ENCODE results near the gene SLC25A46.

Gene SLC25A46

DNA sequence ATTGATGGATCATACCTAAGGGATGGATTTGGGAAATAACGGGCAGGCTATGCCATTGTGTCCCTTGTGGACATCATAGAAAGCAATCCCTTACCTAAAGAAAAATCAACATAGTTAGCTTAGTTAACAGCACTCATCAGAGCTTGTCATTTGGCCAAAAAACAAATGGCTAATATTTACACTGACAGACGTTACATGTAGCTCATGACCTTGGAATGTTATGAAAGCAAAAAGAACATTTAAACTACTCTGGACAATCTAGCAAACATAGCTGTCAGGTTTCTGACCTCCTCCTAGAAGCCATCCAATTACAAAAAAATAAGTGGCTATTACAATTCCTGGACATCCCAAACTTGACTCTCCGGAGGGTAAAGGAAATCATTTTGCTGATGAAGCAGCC is 36.1 kb upstream of the SLC25A46 start:
- Histone ChIP-seq H3K27me3 (ENCODE audit: low read length) (no peaks in the 10 kb centered on the region), H3K27ac (ENCODE audit: low read depth, low read length) (no peak overlapping the region), H3K9me3 (ENCODE audit: insufficient read depth, low read length) (no peaks in the 10 kb centered on the region), H2AFZ (ENCODE audit: low read depth, low read length, severe bottlenecking) (no peak overlapping the region), H3K79me2 (ENCODE audit: insufficient read depth, low read length) (no peaks in the 10 kb centered on the region), H3K36me3 (ENCODE audit: low read length) (no peaks in the 10 kb centered on the region), H3K9me2 (replicated peaks; ENCODE audit: insufficient read depth, low read length) (no peaks in the 10 kb centered on the region; the same call in 1 of the 2 replicates), H3K9ac (ENCODE audit: low read length) (no peak overlapping the region), H3F3A (ENCODE audit: insufficient read depth) (no peaks in the 10 kb centered on the region), H3K4me3 (ENCODE audit: insufficient read depth, low read length, poor library complexity, severe bottlenecking) (no peak overlapping the region), H4K20me1 (ENCODE audit: low read depth, low read length) (no peaks in the 10 kb centered on the region), H3K4me2 (ENCODE audit: low read depth, low read length, poor library complexity, severe bottlenecking) (no peak overlapping the region)
- TF ChIP-seq, protein P1, sequence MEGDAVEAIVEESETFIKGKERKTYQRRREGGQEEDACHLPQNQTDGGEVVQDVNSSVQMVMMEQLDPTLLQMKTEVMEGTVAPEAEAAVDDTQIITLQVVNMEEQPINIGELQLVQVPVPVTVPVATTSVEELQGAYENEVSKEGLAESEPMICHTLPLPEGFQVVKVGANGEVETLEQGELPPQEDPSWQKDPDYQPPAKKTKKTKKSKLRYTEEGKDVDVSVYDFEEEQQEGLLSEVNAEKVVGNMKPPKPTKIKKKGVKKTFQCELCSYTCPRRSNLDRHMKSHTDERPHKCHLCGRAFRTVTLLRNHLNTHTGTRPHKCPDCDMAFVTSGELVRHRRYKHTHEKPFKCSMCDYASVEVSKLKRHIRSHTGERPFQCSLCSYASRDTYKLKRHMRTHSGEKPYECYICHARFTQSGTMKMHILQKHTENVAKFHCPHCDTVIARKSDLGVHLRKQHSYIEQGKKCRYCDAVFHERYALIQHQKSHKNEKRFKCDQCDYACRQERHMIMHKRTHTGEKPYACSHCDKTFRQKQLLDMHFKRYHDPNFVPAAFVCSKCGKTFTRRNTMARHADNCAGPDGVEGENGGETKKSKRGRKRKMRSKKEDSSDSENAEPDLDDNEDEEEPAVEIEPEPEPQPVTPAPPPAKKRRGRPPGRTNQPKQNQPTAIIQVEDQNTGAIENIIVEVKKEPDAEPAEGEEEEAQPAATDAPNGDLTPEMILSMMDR (IDR thresholded peaks at IDR 0.05; ENCODE audit: insufficient read depth, low read length, poor library complexity, severe bottlenecking) = no peak
- no peak for TF ChIP-seq EZH2phosphoT487 (conservative IDR thresholded peaks at IDR 0.05; ENCODE audit: low read length)

DNA sequence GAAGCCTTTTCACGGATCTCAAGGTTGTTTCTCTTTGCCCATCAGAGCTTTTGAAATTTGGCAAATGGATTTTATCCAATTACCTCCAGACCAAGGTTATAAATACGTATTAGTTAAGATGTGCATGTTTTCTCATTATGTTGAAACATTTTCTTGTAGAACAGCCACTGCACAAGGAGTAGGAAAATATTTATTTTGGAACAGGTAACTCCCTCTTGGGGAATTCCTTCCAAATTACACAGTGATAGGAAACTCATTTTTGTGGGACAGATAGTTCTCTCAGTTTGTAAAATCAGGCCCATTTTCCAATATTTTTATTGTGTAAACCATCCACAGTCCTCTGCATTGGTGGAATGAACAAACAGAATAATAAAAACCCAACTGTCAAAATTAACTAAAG is 35.3 kb upstream of the SLC25A46 start:
- Histone ChIP-seq H3K36me3 (ENCODE audit: low read length) (no peaks in the 10 kb centered on the region), H3K9me3 (ENCODE audit: insufficient read depth, low read length) (no peaks in the 10 kb centered on the region), H3K4me2 (ENCODE audit: low read depth, low read length, poor library complexity, severe bottlenecking) (no peak overlapping the region), H3K27ac (ENCODE audit: low read depth, low read length) (no peak overlapping the region), H3K79me2 (ENCODE audit: insufficient read depth, low read length) (no peaks in the 10 kb centered on the region), H3K9ac (ENCODE audit: low read length) (no peak overlapping the region), H3F3A (ENCODE audit: insufficient read depth) (no peaks in the 10 kb centered on the region), H4K20me1 (ENCODE audit: low read depth, low read length) (no peaks in the 10 kb centered on the region), H2AFZ (ENCODE audit: low read depth, low read length, severe bottlenecking) (no peak overlapping the region), H3K9me2 (replicated peaks; ENCODE audit: insufficient read depth, low read length) (no peaks in the 10 kb centered on the region; the same call in 1 of the 2 replicates), H3K27me3 (ENCODE audit: low read length) (no peaks in the 10 kb centered on the region), H3K4me3 (ENCODE audit: insufficient read depth, low read length, poor library complexity, severe bottlenecking) (no peak overlapping the region)
- TF ChIP-seq EZH2phosphoT487 (conservative IDR thresholded peaks at IDR 0.05; ENCODE audit: low read length) = no peak
- TF ChIP-seq, protein P1 (IDR thresholded peaks at IDR 0.05; ENCODE audit: insufficient read depth, low read length, poor library complexity, severe bottlenecking) = no peak

DNA sequence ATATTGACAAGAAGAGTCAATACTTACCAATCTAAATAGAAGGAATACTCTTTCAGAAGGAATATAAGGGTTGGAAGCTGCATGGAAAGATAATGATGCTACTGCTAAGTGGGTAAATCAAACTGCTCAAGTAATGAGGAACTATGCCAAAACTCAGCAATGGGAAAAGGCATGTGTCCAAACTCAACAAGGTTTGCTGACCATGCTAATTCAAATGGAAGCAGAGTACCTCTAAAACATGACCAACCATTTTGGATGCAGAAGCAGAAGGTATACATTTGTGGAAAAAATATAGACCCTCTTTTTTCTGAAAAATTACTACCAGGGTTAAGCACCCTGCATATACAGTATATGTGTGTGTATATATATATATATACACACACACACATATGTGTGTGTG is 33.5 kb upstream of the SLC25A46 start:
- Histone ChIP-seq H3K36me3 (ENCODE audit: low read length) (no peaks in the 10 kb centered on the region), H3K27ac (ENCODE audit: low read depth, low read length) (no peak overlapping the region), H3K9me3 (ENCODE audit: insufficient read depth, low read length) (no peaks in the 10 kb centered on the region), H3F3A (ENCODE audit: insufficient read depth) (no peaks in the 10 kb centered on the region), H3K9me2 (replicated peaks; ENCODE audit: insufficient read depth, low read length) (no peaks in the 10 kb centered on the region), H3K27me3 (ENCODE audit: low read length) (no peaks in the 10 kb centered on the region), H3K4me3 (ENCODE audit: insufficient read depth, low read length, poor library complexity, severe bottlenecking) (no peak overlapping the region), H3K79me2 (ENCODE audit: insufficient read depth, low read length) (no peaks in the 10 kb centered on the region), H2AFZ (ENCODE audit: low read depth, low read length, severe bottlenecking) (no peak overlapping the region), H3K4me2 (ENCODE audit: low read depth, low read length, poor library complexity, severe bottlenecking) (no peak overlapping the region), H3K9ac (ENCODE audit: low read length) (no peak overlapping the region), H4K20me1 (ENCODE audit: low read depth, low read length) (no peaks in the 10 kb centered on the region)
- TF ChIP-seq, protein P1 (IDR thresholded peaks at IDR 0.05; ENCODE audit: insufficient read depth, low read length, poor library complexity, severe bottlenecking) = no peak
- no peak for TF ChIP-seq EZH2phosphoT487 (conservative IDR thresholded peaks at IDR 0.05; ENCODE audit: low read length)
